Measurements from ENCODE around the gene CAMTA1.
"Not testable (repeated sequence)": the region's sequence is repeated elsewhere in the genome, so short reads cannot be mapped to it uniquely, and the experiment has no call there.

The CAMTA1 gene

DNA sequence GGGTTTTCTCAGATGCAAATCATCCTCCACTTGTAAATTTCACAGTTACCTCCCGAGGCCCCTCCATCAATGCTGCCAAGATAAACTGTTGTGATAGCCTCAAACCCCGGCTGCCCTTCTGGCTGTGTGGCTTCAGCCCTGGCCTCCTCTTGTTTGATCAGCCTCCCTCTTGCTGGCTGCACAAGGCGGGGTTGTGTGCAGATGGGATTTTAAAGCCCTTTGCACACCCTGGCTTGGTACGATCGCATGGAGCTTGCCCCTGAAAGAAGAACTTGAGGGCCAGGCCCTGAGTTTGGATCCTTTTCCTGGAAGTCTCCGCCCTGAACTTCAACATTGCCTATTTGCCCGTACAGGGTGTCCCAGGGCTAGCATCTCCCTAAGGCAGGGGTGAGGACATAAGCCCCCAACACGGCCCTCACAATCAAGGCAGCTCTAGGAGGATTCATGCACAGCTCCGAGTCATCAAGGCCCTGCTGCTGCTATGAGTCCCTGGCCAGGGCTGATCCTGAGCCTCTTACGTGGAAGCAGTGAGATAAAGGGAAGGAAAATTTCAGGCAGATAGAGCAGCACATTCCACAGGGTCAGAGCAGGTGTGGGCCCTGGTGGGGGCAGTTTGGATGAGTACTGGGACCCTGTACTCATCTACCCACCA is 804.6 kb downstream of the CAMTA1 start:
- no peak for DNase-seq (ENCODE audit: low read depth in 2 of 3, low spot score in 2 of 3)

DNA sequence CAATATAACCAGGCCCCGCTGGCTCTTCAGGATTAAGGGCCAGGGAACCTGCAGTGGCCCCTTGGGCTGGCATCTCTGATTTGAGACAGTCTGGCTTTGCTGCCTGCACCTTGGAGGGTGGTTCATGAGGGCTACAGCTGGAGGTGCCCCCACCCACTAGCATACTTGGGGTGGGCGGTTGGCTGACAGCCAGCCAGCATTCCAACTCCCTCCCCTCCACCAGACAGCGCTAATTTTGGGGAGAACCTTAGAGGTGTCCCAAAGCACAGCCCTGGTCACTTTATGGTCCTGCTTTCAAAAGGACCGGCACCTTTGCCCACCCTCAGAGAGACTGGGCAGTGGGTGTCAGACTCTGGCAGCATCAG is 805.2 kb downstream of the CAMTA1 start:
- no peak for DNase-seq (ENCODE audit: low read depth in 2 of 3, low spot score in 2 of 3)

DNA sequence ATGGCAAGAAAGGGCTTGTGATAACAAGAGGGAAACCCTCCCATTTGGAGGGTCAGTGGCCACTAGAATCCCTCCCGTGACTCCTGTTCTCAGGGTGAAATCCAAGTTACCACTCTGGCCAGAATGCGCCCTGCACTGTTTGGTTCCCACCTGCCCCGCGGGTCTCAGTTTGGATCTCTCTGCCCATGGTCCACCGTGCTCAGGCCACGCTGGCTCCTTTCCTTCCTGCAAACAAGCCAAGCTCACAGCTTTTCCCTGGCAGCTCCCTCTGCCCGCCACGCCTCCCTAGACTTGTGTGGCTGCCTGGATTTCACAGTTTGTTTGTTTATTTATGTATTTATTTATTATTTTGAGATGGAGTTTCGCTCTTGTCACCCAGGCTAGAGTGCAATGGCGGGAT is 806.3 kb downstream of the CAMTA1 start:
- DNase-seq (ENCODE audit: low read depth in 2 of 3, low spot score in 2 of 3) = no peak

DNA sequence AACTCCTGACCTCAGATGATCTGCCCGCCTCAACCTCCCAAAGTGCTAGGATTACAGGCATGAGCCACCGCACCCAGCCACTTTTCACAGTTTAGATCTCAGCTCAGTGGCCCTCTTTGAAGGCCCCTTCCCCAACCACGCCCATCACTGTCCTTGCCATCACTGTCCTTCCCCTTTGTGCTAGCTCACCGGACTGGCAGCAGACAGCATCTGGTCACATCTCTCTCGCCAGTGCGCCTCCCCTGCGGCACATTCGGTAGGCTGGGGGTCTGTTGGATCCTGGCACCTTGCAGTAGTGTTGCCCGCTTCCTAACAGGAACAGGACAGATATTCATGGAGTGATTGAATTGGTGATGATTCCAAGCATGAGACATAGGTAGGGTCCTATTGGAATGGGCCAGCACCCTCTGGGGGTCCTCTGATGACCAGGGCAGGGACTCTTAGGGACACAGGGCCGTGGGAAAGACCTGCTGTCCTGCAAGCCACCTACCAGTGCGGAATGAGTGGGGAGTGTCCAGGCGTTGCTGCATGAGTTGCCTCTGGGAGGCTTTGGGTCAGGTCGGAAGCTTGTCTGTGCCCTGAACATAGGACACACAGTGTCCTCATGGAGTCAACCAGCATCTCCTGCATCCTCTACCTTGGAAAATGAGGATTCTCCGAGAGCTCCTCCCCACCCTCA is 807.0 kb downstream of the CAMTA1 start:
- no peak for DNase-seq (ENCODE audit: low read depth in 2 of 3, low spot score in 2 of 3)

DNA sequence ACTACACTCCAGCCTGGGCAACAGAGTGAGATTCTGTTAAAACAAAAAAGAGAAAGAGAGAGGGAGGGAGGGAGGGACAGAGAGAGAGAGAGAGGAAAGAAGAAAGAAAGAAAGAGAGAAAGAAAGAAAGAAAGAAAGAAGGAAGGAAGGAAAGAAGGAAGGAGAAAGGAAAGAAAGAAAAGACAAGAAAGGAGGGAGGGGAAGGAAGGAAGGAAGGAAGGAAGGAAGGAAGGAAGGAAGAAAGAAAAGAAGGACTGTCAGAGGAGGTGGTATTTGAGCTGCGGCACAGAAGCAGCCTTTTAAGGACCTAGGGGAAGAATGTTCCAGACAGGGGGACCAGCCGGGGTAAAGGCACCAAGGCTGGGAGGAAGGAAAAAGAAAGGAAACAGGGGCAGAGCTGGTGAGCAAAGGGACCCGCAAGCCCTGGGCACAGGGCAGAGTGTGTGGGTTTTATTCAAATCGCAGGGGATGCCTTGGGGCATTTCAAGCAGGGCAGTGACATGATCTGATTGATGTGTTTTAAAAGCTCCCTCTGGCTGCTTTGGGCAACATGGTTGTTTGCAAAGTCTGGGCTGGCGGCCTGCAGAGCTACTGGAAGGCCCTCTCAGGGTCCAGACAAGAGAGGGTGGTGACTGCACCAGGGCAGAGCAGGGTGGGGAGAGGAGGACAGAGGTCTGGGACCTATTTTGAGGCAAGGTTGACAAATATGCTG is 808.9 kb downstream of the CAMTA1 start:
- no peak for DNase-seq (ENCODE audit: low read depth in 2 of 3, low spot score in 2 of 3)

DNA sequence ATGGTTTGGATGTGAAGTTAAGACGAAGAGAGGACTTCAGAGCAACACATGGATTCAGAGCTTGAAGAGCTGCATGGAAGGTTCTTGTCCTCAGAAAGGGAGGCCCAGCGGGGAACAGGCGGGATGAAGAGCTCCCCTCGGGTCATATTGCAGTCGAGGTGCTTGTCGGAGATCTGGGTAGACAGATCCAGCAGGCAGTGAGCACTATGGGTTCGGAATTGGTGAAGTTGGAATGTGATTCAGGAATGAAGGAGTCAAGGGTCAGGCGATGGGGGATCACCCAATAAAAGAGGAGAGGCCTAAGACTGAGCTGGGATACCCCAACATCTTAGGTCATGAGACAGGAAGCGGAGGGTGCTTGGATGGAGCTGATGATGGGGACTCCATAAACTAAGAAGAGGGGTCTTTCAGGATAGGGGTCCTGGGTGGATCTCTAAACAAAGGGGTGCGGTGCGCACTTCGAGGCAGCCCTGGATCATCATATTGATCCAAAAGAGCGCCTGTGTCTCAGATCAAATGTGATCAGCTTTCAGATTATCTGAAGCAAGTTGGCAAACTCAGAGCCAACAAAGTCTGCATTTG is 809.6 kb downstream of the CAMTA1 start:
- DNase-seq (ENCODE audit: low read depth in 2 of 3, low spot score in 2 of 3) = no peak

DNA sequence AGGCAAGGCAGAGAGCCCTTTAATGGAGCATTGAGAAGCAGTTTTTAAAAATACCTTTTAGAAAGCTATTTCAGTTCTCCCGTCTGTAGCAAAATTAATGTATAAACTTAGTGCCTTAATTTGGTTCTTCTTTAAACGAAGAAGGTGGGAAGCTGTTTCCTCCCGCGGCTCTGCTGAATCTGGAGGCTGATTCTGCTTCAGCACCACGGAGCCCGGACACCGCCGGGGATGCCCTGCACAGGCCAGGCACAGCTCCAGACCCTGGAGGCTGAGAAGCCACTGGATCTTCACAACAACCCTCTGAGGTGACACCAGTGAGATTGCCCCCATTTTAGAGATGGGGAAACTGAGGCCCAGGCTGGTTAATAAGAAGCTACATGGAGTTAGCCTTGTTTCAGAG is 810.1 kb downstream of the CAMTA1 start:
- no peak for DNase-seq (ENCODE audit: low read depth in 2 of 3, low spot score in 2 of 3)

DNA sequence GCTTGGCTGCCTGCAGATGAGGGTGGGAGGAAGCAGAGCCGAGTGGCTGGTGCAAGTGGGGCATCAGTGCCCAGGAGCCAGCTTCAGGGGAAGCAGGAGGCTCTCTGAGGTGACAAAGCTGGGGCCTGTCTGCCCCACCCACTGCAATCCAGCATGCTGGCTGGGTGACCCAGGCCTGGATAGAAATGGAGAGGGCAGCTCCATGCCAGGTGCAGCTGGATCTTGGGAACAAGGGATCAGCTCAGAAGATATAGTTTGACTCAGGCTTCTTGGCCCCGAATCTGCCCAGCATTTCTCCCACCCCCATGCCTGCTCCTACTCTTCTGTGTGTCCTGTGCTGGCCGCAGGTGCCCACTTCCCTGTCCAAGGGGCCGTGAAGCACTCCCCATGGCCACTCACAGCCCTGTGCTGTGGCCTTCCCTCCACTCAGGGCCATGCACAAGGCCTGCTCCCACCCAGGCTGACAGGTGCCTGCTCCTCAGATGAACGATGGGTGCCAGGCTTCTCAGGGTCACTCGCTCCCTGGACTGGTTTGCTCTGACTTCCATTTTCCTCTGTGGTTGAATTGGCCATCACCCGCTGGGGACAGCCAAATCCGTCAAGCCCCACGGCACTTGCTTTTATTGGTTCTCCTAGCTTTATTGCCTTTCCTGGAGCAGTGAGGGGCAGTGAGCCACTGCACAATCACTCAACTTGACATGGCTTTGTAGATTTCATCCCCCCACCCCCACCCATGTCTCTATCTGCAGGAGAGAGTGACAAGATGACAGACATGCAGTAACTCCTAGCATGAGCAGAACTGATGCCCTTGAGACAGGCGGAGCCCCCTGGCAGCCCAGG is 811.1 kb downstream of the CAMTA1 start:
- no peak for DNase-seq (ENCODE audit: low read depth in 2 of 3, low spot score in 2 of 3)

DNA sequence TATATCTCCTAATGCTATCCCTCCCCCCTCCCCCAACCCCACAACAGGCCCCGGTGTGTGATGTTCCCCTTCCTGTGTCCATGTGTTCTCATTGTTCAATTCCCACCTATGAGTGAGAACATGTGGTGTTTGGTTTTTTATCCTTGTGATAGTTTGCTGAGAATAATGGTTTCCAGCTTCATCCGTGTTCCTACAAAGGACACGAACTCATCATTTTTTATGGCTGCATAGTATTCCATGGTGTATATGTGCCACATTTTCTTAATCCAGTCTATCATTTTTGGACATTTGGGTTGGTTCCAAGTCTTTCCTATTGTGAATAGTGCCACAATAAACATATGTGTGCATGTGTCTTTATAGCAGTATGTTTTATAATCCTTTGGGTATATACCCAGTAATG is 812.8 kb downstream of the CAMTA1 start:
- not testable (repeated sequence) for DNase-seq (ENCODE audit: low read depth in 2 of 3, low spot score in 2 of 3)

DNA sequence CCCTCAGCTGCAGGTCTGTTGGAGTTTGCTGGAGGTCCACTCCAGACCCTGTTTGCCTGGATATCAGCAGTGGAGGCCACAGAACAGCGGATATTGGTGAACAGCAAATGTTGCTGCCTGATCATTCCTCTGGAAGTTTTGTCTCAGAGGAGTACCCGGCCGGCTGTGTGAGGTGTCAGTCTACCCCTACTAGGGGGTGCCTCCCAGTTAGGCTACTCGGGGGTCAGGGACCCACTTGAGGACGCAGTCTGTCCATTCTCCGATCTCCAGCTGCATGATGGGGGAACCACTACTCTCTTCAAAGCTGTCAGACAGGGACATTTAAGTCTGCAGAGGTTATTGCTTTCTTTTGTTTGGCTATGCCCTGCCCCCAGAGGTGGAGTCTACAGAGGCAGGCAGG is 819.7 kb downstream of the CAMTA1 start:
- not testable (repeated sequence) for DNase-seq (ENCODE audit: low read depth in 2 of 3, low spot score in 2 of 3)

DNA sequence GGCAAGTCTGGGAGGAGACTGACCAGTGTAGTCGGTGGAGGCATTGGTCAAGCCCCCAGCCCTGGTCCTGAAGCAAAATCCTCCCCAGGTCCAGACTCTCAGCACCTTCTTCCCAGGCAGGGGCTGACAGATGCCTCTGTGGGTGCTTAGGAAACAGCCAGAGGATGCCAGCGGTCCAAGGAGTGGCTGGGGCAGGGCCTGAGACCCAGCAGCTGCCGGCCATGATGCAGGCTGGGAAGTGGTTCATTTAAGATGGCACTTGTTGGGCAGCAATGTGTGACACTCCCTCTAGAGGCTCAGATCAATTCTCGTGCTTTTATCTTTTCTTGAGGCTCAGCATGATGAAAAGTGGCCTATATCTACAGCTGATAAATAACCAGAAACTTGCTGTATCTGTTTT is 820.8 kb downstream of the CAMTA1 start:
- DNase-seq (ENCODE audit: low read depth in 2 of 3, low spot score in 2 of 3) = no peak

DNA sequence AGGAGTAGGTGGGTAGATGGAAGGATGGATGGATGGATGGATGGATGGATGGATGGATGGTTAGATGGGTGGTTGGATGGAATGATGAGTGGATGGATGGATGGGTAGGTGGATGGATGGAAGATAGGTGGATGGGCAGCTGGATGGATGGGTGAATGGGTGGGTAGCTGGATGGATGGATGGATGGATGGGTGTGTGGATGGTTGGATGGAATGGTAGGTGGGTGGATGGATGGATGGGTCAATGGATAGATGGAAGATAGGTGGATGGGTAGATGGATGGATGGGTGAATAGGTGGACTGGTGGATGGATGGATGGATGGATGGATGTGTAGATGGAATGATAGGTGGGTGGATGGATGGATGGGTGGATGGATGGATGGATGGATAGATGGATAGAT is 821.8 kb downstream of the CAMTA1 start:
- DNase-seq (ENCODE audit: low read depth in 2 of 3, low spot score in 2 of 3) = no peak

DNA sequence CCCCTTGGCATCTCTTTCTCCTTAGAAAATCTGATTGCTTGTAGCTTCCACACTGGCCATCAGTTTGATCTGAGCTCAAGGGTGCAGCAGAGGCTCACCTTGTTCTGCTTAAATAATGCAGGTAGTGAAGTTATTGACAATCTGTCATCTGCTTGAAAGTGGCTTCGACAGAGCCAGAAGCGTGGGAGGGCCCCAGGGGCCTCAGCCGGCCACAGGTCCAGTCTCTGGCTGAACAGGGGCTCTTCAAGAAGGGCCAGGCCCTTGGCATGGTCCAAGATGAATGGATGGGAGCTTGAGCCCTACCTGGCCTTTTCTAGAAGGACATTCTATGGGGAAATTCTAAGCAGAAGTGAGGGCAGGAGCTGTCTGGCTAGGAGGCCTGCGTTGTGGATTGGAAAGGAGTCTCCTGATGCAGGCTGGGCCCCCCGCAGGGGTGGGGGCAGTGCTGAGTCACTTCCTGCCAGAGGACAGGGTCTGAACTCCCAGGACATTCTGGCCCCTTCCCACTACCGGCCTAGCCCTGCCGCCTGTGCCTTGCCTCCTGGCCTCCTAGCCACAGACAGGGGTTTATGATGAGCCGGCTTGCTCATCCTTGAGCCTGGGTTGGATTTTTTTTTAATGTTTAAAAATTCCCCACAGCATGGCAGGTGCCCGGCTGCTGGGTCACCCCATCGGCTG is 823.5 kb downstream of the CAMTA1 start:
- no peak for DNase-seq (ENCODE audit: low read depth in 2 of 3, low spot score in 2 of 3)

DNA sequence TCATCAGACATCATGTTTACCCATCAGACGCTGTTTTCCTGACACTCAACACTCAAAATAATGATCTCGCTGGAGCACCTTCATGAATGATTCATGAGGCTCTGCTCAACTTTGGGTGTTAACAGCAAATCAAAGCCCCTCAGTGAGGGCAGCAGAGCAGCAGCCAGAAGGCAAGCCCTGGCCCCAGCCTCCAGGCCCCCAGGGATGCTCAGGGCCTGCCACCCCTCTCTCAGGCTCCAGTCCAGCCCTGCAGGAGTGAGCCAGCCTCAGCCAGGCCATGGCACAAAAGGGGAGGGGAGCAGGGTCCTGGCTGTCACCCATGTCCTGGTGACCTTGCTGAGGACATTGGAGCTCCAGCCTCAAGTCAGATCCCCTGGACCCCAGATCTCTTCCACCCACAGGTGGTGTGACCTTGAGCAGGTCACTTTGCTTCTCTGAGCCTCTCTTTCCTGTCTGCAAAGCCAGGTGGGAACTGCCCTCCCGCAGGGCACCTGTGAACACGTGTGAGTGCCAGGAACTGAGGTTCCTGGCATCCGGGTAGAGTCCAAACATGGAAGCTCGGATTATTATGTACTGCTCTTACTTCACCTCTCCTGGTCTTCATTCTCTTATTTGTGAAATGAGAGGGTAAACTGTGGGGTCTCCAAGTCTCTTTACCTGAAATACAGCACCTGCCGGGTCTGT is 824.2 kb downstream of the CAMTA1 start:
- no peak for DNase-seq (ENCODE audit: low read depth in 2 of 3, low spot score in 2 of 3)

DNA sequence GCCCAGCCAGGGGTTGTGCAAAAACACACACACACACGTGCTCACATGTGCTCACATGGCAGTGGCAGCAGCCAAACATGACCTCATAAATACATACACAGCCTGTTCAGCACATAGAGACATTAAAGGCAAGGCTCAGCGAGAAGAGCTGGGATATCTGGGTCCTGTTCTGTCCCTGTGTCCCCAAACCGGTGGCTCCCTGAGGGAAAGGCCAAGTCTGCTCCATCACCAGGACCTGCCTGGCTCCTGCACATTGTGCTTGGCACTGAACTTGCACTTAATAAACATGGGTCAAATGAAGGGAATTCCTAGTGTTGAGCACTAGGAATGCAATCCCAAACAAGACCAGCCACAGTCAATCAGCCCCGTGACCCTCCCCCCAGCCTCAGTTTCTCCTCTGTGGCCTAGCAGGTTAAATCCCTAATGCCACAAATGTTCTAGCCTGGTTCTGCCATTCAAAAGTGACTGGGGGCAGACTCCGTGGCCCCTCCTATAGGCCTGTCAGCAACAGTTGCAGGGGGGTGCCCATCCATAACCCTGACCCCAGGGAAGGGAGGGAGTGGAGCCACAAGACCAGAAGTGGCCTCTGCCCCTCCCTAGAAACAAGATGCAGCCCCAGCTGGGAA is 825.0 kb downstream of the CAMTA1 start:
- DNase-seq (ENCODE audit: low read depth in 2 of 3, low spot score in 2 of 3) = no peak

DNA sequence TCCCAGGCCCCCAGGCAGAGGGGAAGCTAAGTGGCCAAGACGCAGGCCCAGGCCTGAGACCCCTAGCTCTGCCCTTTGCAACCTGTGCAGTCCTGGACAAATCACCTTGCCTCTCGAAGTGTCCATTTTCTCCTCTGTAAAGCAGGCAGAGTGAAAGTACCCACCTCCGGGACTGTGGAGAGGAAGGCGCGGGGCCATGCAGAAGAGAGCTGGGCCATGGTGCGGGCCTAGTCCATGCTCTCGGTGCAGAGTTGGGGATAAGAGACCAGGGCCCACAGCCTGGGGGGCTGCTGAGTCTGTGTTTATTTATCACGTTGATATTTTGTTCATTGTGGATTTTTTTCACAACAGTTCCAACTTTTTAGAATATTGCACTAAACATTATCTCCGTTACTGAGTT is 825.7 kb downstream of the CAMTA1 start:
- DNase-seq (ENCODE audit: low read depth in 2 of 3, low spot score in 2 of 3) = no peak

DNA sequence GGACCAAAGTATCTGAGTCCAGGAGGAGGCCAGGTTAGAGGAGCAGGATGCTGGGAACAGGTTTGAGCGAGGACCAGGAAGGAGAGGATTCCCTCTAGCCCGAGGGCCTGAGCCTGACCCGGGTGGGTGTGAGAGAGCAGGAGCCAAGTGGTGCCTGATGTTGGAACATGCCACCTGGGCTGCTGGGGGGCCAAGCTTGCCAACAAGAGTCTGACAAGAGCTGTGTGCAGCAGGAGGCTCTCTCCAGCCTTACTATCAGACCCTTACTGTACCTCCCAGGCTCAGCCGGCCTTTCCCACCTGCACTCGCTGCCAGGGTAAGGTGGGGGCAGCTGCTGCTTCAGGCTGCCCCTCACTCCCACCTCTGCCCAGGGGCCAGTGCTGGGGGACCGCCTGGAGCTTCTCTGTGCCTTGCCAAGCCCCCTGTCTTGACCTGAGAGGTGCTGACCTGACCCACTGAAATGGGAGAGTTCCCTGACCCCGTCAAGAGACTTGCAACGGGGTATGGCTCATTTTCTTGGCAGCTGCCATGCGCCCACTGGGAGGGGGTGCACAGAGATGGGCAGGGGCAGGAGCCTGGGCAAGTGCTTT is 826.3 kb downstream of the CAMTA1 start:
- DNase-seq (ENCODE audit: low read depth in 2 of 3, low spot score in 2 of 3) = no peak

DNA sequence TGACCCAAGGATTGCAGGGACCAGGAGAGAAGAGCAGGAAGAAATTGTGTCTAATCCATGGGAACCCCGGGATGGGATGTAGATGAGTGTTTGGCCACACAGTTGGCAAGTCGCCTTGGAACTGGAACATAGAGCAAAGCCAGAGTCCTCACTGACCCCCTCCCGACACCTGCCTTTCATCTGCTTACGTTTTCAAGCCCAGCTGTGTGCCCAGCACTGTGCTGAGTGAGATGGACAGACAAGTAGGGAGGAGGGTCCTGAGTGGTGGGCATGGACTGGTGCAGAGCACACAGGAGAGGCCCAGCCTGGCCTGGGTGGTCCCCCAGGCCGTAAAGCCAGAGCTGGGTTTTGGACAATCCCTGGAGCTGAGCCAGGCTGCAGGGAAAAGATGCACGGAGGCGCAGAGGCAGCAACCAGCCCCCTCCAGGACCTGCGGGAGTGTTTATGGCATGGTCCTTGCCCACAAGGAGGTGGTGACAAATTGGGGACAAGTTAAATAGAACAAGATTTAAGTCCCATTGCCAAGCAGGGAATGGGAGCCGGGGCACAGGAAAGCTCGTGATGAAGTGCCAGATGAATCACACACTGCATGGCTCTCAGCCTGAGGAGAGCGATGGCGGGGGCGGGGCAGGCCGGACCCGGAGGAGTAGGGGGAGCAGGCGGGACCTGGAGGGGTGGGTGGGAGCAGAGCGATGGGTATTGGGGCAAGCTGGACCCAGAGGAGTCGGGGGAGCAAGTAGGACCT is 828.0 kb downstream of the CAMTA1 start:
- no peak for DNase-seq (ENCODE audit: low read depth in 2 of 3, low spot score in 2 of 3)

DNA sequence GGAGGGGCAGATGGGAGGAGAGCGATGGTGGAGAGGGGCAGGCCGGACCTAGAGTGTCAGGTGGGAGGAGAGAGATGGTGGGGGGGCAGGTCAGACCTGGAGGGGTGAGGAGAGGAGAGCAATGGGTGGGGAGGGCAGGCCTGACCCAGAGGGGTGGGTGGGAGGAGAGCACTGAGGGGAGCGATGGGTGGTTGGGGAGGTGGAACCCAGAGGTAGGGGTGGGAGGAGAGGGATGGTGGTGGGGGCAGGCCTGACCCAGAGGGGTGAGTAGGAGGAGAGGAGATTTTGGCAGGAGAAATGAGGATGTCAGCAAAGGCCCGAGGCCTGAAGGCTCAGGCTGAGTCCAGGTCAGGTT is 828.6 kb downstream of the CAMTA1 start:
- DNase-seq (ENCODE audit: low read depth in 2 of 3, low spot score in 2 of 3) = no peak
